ENCODE data around the gene PHLDB1.

The PHLDB1 gene

GRCh38 chr11:118682372-118682771 lies 75.0 kb downstream of the PHLDB1 start:
- in situ Hi-C loops (cut with MboI; ENCODE audit: low sequenced_read_pairs), result loop anchor here (25.0 kb wide), 1 partner anchor 280 kb away; the partner anchor contains the start of genes FOXR1 and UPK2

GRCh38 chr11:118682939-118683338 lies 75.5 kb downstream of the PHLDB1 start:
- in situ Hi-C loops (cut with MboI; ENCODE audit: low sequenced_read_pairs), result loop anchor here (25.0 kb wide), 1 partner anchor 279 kb away; the partner anchor contains the start of genes FOXR1 and UPK2

GRCh38 chr11:118684187-118684586 lies 76.8 kb downstream of the PHLDB1 start:
- in situ Hi-C loops (cut with MboI; ENCODE audit: low sequenced_read_pairs), result loop anchor here (25.0 kb wide), 1 partner anchor 278 kb away; the partner anchor contains the start of genes FOXR1 and UPK2

DNA sequence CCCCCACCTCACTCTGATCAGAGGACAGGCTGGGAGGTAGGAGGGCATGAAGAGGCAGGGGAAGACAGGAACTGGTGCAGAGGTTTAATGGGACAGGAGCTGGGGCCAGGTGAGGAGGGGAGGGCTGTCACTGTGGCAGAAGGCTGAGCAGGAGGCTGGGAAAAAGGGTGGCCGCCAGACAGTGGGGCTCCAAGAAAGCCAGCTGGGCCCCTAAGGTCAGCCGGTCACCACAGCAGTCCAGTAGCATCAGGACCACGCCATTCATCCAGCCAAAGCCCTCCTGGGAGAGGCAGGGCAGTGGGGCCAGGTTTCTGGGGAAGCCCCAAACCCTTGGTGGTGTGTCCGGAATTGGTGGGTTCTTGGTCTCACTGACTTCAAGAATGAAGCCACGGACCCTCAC lies 80.5 kb downstream of the PHLDB1 start:
- in situ Hi-C loops (cut with MboI; ENCODE audit: low sequenced_read_pairs), result loop anchor here (25.0 kb wide), 1 partner anchor 274 kb away; the partner anchor contains the start of genes FOXR1 and UPK2

GRCh38 chr11:118688339-118688738 lies 80.9 kb downstream of the PHLDB1 start:
- in situ Hi-C loops (cut with MboI; ENCODE audit: low sequenced_read_pairs), result loop anchor here (25.0 kb wide), 1 partner anchor 274 kb away; the partner anchor contains the start of genes FOXR1 and UPK2

GRCh38 chr11:118688851-118689502 lies 81.6 kb downstream of the PHLDB1 start:
- in situ Hi-C loops (cut with MboI; ENCODE audit: low sequenced_read_pairs), result loop anchor here (25.0 kb wide), 1 partner anchor 273 kb away; the partner anchor contains the start of genes FOXR1 and UPK2

DNA sequence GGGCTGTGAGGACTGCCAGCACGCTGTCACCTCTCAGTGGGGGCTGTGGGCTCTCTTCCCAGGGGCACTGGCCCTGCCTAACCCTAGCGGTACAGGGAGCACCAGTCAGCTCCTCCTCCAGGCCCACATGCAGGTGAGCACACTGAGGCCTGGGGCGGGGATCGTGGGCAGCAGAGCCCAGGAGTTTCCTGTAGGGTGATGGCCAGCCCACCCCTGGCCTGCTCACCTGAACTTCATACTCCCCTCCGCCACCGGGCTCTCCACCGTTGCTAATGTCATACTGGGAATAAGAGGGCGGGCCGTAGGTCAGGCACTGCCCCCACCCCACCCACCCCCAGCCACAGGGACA lies 82.1 kb downstream of the PHLDB1 start:
- in situ Hi-C loops (cut with MboI; ENCODE audit: low sequenced_read_pairs), result loop anchor here (25.0 kb wide), 1 partner anchor 273 kb away; the partner anchor contains the start of genes FOXR1 and UPK2

GRCh38 chr11:118689852-118690552 lies 82.6 kb downstream of the PHLDB1 start:
- in situ Hi-C loops (cut with MboI; ENCODE audit: low sequenced_read_pairs), result loop anchor here (25.0 kb wide), 1 partner anchor 272 kb away; the partner anchor contains the start of genes FOXR1 and UPK2

- in situ Hi-C loops (cut with MboI; ENCODE audit: low sequenced_read_pairs), result loop anchor here (25.0 kb wide), 1 partner anchor 272 kb away; the partner anchor contains the start of genes FOXR1 and UPK2
Measured at GRCh38 chr11:118690553-118691304, 83.3 kb downstream of the PHLDB1 start.

- in situ Hi-C loops (cut with MboI; ENCODE audit: low sequenced_read_pairs), result loop anchor here (25.0 kb wide), 1 partner anchor 270 kb away; the partner anchor contains the start of genes FOXR1 and UPK2
Measured at GRCh38 chr11:118691926-118692830, 84.8 kb downstream of the PHLDB1 start.

DNA sequence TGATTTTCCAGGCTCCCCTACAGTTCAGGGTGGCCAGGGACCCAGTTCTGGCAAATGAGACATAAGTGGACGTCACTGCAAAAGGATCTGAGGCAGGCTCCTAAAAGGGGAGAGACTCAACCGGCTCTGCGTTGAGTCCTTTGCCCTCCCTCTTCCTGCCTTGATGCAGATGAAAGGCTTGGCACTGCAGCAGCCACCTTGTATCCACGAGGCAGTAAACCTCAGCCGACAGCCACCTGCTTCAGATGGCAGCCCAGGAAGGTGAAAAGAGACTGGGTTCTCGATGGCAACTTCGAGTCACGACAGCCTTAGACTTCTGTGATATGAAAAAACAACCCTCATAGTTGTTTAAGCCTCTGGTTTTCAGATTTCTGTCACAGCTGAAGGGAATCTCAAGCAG lies 86.8 kb downstream of the PHLDB1 start:
- in situ Hi-C loops (cut with MboI; ENCODE audit: low sequenced_read_pairs), result loop anchor here (25.0 kb wide), 1 partner anchor 268 kb away; the partner anchor contains the start of genes FOXR1 and UPK2

GRCh38 chr11:118694771-118695170 lies 87.4 kb downstream of the PHLDB1 start:
- in situ Hi-C loops (cut with MboI; ENCODE audit: low sequenced_read_pairs), result loop anchor here (25.0 kb wide), 1 partner anchor 268 kb away; the partner anchor contains the start of genes FOXR1 and UPK2

GRCh38 chr11:118696673-118697226 lies 89.3 kb downstream of the PHLDB1 start:
- in situ Hi-C loops (cut with MboI; ENCODE audit: low sequenced_read_pairs), result loop anchor here (25.0 kb wide), 1 partner anchor 266 kb away; the partner anchor contains the start of genes FOXR1 and UPK2

- in situ Hi-C loops (cut with MboI; ENCODE audit: low sequenced_read_pairs), result loop anchor here (25.0 kb wide), 1 partner anchor 265 kb away; the partner anchor contains the start of genes FOXR1 and UPK2
Measured at GRCh38 chr11:118697346-118697745, 89.9 kb downstream of the PHLDB1 start.

GRCh38 chr11:118699506-118700220 lies 92.2 kb downstream of the PHLDB1 start:
- in situ Hi-C loops (cut with MboI; ENCODE audit: low sequenced_read_pairs), result loop anchor here (25.0 kb wide), 1 partner anchor 263 kb away; the partner anchor contains the start of genes FOXR1 and UPK2

- in situ Hi-C loops (cut with MboI; ENCODE audit: low sequenced_read_pairs), result no loop called here
Measured at GRCh38 chr11:118703563-118704106, 96.2 kb downstream of the PHLDB1 start.

DNA sequence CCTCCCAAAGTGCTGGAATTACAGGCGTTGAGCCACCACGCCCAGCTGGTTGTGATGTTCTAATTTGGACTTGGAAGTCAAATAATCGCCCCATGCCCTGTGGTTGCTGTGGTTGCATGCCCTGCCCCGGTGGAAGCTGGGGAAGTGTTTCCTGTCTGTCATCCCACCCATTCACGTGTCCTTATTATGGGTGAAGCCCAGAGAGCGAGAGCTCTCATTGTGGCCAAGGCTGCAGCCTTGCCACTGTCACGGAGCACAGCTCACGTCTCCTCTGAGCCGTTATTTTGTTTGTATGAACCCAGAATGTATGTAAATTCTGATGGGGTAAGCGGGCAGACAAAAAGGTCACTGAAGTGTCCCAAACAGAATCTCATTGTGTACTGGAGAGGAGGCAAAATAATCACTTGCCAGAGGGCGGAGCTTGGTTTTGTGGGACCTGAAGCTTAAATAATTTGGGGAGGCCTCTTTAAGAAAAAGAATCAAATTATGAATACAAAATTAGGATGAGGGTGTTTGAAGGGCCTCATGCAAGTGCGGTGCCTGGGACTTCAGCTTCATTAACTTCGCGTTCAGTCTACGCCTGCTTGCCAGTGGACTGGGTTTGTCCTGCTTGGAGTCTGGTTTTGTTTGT lies 97.8 kb downstream of the PHLDB1 start:
- in situ Hi-C loops (cut with MboI; ENCODE audit: low sequenced_read_pairs), result no loop called here

Measured in HL-60/S4 (cell line).